ENCODE measurements around the gene TRAF7.

The TRAF7 gene

DNA sequence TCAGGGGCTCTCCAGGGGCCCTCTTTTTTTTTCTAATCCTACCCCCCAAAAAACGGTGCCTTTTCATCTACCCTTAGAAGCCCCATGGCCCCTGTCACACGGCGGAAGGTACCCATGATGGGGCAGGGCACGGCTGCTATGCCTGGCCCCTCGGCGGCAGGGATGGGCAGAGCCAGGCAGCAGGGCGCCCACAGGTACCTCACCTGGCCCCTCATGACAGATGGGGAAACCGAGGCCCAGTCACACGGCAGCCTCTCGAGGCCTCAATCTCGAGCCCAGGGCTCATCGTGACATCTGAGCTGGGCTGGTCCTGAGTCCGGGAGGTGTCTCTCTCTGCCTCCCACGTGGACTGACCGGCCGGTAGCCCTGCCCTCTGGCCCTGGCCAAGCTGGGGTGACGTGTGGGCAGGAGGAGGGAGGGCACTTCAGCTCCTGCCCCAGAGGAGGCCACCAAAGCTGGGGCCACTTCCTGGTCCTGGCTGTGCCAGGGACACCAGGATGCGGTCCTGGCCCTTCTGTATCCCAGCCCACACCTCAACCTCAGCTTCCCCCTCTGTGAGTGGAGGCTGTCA lies 11.6 kb downstream of the TRAF7 start:
- DNase-seq, result no peak

DNA sequence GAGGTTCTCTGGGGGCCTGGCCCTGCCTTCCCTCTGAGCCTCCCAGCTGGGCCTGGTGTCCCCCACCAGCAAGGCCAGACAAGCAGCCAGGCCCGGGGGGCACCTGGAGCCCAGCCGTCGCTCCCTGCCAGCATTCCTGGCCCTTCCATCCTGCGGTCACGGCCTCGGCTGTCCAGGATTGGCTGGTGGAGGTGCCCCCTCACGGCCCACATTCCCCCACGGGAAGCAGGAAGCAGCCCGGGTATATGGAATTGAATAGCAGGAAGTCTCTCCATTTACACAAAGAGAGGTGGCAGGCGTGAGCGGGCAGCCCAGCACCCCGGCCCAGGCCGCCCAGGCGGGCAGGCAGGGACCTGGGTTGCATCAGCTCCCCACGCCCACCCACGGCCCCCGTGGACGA lies 14.5 kb downstream of the TRAF7 start:
- no peak for DNase-seq

DNA sequence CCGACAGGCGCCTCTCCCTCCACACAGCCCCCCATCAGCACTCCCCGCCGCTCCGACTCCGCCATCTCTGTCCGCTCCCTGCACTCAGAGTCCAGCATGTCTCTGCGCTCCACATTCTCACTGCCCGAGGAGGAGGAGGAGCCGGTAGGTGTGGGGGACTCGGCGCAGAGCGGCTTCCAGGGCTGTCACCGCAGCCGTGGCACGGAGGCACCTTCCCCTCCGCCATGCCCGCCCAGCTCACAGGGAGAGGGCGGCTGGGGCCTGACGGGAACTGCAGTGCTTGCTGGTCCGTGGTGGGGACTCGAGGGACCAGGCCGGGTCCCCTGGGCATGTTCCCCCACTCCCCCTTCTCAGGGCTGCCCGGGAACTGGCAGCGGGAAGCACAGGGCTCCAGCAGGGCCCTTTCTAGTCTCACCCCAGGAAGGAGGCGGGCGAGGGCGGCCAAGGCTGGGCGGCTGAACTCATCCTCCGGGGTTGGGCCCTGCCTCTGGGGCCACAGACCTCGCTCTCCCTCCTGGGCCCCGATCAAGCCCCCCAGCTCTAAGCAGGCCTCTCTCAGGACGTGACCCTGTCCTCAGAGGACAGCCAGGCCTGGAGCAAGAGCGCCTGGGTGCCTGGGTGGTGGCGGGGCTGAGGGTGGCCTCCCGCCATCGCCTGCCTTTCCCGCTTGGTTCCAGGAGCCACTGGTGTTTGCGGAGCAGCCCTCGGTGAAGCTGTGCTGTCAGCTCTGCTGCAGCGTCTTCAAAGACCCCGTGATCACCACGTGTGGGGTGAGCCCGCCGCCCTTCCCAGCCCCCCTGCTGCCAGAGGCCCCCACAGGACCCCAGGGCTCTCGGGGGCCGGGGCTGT lies 15.2 kb downstream of the TRAF7 start:
- DNase-seq, result no peak

DNA sequence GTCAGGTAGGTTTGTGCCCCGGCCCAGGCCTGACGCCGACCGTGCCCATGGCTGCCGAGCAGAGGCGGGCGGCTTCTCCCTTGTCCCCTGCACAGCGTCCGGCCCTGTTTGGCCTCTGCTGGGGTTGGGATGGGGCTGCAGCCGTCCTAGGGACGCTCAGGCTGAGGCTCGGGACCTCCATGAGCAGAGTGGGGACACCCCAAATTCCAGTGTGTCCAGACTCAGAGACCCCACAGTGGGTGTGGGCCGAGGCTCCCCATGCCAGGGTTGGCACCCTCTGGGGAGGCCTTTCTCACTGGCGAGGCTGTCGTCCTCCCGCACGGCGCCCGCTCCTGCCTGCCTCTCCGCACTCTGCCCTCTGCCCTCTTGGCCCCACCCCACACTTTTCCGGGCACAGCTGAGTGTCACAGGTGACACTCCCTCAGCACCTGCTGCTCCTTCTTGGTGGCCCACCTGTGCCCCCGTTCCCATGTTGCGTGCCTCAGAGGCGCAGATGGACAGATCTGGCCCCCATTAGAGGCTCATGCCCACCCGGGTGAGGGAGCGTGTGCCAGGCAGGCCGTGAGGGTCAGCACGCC lies 16.1 kb downstream of the TRAF7 start:
- no peak for DNase-seq

DNA sequence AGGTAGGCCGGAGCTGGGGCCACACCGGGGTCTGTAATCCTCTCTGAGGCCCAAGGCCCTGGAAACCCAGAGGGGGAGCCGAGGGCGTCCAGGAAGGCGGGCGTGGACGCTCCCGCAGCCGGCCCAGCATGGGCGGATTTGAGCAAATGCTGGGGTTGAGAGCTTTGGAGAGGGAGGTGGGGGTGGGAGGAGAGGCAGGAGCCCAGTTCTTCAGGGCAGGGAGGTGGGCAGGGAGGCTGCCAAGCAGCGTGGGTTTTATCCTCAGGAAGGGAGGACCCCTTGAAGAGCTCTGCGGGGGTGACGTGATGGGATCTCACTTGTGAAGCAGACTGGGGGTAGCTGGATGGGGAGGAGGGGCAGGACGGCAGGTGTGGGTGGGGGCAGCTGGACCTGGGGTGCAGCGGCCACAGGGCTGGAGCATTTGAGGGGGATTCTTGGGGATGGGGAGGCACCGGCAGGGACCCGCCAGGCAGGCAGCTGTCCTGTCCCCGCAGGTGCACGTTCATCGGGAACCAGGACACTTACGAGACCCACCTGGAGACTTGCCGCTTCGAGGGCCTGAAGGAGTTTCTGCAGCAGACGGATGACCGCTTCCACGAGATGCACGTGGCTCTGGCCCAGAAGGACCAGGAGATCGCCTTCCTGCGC lies 17.2 kb downstream of the TRAF7 start:
- no peak for DNase-seq

DNA sequence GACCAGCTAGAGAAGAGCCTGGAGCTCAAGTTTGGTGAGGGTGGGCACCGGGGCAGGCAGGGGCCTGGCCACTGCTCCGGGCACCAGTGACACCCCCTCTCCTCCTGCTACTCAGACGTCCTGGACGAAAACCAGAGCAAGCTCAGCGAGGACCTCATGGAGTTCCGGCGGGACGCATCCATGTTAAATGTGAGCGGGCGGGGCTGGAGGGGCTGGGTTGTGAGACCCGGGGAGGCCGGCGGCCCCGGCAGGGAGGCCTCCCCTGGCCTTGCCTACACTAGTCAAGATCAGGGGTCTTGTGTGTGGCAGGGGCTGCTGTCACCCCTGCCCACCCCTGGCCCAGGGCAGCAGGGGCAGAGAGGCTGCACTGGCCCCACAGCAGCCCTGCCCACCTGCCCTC lies 17.8 kb downstream of the TRAF7 start:
- DNase-seq, result no peak

DNA sequence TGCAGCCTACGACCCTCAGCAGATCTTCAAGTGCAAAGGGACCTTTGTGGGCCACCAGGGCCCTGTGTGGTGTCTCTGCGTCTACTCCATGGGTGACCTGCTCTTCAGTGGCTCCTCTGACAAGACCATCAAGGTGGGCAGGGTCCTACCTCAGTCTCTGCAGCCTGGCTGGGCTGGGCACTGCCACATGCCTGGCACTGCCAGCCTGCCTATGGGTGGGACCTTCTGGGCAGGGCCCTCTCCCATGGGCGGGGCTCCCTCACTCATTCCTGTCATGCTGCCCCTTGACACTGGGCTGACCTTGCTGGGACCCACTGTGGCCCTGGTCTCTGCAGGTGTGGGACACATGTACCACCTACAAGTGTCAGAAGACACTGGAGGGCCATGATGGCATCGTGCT lies 18.3 kb downstream of the TRAF7 start:
- DNase-seq, result no peak

DNA sequence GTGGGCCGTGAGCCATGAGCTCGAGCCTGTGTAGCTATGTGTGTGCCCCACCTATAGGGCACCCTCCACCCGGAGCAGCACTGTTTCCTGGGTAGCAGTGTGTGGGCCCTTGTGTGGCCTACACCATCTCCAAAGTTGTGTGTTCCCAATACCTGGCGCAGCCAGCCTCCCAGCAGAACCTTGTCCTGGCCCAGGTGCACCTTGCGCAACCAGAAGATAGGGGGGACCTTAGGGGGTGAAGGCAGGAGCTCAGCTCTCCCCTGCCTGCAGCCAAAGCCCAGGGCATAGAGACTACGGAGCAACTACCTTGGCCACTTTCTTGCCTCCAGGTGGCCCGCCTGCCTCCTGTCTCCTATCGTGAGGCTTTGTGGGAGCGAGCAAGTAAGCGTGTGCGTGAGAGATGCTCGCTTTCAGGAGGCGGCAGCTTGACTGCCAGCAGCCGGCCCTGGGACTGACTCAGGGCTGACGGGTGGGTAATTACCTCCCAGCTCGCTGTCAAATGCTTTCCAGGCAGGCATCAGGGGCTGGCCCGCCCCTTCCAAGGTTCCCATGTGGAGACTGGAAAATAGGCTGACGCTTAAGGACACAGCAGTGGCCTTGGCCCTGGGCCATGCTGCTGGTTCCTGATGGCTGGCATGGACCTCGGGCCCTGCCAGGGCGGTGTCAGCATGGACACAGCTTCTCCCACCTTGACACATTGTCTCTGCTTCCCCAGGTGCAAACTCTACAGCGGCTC lies 19.0 kb downstream of the TRAF7 start:
- no peak for DNase-seq

DNA sequence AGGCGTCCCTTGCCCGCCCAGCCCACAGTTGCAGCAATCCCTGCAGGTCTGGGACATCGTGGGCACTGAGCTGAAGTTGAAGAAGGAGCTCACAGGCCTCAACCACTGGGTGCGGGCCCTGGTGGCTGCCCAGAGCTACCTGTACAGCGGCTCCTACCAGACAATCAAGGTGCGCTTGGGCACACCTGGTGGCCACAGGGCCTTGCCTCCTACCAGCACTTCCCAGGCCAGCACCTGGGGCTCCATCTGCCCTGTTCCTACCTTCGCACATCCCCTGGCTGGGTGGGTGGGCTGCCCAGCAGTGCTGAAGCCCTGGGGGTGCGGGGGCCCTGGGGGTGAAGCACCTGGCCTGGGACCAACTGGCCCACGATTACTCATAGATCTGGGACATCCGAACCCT lies 19.9 kb downstream of the TRAF7 start:
- DNase-seq, result no peak

DNA sequence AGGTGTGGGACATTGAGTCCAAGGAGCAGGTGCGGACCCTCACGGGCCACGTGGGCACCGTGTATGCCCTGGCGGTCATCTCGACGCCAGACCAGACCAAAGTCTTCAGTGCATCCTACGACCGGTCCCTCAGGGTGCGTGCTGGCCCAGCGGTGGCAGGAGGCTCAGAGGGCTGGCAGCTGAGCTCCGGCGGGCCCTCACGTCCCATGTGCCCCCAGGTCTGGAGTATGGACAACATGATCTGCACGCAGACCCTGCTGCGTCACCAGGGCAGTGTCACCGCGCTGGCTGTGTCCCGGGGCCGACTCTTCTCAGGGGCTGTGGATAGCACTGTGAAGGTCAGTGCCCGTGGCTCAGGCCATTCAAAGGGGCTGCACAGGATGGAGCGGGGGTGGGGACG lies 20.5 kb downstream of the TRAF7 start:
- no peak for DNase-seq

DNA sequence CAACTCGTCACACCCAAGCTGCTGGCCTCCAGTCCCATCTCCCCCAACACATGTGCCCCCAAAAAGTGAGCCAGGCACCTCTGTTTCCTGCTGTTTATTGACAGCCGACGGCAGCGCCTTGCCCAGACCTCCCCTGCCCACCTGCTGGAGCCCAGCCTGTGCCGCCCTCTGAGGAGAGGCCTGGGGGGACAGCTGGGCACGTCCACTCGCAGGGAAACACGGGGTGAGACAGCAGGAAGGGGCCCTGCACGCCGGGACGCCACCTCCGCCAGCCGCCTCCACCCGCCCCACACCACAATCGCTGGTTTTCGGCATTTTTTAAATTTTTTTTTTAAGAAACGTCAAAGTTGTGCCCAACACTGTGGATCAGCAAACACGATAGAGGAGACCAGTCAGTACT lies 21.5 kb downstream of the TRAF7 start:
- DNase-seq, result no peak

DNA sequence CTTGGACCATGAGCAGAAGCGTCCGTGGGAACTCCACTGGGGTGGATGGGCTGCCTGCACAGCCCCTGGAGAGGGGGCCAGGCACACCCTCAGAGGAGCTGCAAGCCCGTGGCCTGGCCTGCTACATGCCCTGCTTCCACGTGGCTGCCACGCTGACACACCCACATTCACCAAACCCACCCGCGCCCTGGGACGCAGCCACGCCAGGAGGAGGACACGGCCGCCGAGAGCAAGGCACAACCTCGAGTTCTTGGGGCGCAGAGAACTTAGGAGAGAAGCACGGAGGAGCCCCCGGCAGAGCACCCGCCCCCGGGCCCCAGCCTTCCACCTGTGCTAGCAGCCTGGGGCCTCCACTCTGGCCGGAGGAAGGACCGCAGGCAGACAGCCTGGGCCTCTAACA lies 22.0 kb downstream of the TRAF7 start:
- DNase-seq, result no peak

DNA sequence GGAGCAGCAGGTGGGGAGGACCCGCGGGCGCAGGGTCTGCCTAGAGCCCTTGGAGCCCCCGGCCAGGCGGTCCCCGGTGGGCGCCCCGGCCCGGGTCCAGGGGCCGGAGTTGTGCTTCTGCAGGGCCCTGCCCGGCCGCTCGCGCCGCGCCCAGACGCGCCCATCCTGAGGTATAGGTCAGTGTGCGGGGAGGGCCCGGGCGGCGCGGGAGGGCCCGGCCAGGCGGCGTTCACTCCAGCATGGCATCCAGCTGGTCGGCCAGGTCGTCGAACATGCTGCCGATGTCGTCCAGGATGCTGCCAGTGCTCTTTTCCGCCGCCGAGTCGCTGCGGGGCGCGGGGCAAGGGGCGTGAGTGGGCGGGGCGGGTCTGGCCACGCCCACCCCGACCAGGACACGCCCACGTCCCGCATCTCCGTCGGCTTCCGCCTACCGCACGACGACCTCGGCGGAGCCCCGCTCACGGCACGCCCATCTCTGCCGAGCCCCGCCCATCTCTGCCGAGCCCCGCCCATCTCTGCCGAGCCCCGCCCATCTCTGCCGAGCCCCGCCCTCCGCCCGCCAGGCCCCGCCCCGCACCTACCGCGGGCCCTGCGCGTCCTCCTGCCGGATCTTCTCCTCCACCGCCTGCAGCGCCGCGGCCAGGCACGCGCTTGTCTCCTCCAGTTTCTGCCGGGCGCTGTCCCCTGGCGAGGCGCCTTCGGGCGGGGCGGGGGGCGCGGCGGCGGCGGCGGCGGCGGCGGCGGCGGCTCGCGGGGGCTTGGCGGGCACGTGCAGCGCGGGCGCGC lies 22.9 kb downstream of the TRAF7 start:
- DNase-seq, result no peak

DNA sequence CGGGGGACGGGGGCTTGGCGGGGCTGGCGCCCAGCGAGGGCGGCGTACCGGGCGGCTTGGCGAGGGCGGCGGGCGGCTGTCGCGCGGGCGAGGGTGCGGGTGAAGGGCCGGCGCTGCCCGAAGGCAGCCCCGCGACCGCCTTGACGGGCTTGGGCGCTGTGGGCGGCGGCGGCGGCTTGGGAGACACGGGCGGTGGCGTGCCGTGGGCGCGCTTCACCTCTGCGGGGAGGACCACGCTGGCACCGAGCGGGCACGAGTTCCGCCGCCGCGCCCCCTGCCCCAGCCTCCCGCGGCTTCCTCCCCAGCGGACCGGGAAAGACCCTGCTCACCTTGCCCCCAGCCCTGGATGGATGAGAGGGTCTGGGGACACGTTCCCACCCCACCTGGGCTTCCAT lies 23.5 kb downstream of the TRAF7 start:
- no peak for DNase-seq

DNA sequence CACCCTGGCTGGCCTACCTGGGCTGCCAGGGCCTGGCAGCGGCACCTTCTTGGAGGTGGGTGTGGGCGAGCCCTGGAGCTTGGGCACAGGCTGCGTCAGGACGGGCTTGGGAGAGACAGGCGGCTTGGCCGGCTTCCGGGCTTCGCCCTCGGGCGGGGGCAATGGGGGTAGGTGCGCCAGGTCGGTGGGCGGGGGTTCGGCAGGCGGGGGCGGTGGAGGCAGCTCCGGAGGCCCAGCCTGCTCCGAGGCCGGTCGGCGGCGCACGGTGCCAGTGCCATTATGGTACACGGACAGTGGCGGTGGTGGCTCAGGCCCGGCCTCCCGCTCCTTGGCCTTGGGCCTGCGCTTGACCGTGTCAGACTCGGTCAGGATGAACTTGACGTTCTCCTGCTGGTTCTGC lies 24.0 kb downstream of the TRAF7 start:
- no peak for DNase-seq

DNA sequence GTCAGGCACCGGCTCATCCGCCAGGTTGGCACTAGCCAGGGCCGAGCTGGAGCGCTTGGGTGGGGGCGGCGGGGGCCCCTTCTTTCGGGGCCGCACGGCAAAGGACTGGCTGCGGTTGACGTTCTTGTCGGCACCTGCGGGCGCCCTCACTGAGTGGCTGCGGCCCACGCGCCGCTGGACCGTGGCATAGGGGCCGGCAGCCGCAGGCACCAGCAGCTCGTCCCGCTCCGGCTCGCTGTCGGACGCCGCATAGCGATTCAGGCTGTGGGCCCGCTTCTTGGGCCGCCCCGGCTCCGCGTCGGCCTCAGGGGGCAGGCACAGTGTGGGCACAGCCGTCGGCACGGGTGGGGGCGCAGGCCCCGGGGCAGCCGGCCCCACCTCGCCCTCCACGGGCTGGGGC lies 24.9 kb downstream of the TRAF7 start:
- DNase-seq, result no peak

DNA sequence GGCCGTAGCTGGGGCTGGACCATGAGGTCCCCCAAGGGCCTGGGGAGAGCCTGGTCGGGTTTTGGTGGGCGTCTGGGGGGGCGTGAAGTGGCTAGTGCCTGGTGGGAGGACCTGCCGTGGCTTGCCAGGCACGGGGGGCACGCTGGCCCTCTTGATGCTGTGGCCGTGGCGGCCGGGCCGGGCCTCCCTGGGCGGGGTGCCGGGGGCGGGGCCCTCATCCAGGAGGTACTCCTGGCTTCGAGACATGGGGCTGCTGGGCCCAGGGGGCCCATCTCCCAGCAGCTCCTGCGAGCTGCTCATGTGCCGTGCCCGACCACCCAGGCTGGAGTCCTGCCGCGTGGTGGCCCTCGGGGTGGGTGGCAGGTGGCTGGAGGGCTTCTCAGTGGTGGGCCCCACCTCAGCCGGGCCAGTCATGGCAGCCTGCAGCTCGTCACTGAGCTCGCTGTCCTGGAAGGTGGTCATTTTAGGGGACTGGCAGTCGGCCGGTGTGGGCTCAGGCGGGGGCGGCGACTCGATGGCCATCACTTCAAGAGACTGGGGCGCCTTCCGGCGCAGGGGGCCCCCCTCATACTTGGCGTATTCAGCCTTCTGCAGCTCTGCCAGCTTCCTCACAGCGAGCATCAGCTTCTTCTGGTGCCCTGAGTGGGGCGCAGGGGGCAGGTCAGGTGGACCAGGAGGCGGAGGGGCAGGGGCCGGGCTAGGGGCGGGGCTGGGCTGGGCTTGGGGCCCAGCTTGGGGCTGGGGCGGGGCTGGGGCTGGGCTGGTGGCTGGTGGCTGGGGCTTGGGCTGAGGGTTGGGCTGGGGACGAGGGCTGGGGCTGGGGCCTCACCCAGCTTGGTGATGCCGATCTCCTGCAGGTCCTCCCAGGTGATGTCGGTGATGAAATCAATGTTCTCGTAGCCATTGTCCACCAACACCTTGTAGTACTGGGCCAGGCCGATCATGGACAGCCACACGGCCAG lies 25.7 kb downstream of the TRAF7 start:
- DNase-seq, result no peak

DNA sequence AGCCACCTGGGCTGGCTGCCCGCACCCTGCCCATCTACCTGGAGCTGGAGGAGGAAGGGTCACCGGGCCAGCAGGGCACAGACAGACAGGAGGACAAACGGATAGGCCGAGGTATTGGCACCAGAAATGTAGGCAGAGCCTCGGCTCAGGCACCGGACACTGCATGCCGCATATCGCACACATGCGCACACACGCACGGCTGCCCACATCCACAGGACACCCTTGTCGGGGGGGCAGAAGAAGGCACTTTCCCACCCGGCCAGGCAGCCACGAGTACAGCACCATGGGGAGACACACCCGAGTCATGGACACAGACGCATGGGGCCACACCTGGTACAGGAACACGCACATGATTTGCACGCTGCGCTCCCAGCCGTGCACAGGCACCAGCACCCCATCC lies 26.4 kb downstream of the TRAF7 start:
- DNase-seq, result no peak

DNA sequence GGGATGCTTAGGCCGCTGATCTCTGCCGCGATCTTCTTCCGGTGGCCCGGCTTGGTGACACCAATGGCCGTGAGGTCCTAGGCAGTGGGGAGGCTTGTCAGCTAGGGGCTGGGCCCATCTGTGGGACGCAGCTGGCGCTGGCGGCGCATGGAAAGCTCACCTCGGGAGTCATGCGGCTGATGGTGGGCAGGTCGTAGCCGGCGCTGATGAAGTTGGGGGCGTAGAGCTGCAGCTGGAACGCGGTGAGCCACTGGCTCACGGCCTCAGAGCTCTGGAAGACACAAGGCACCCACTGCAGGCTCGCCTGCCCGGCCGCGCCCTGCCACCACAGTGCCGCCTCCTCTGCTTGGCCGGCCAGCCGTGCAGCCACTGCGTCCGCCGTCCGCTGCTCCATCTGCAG lies 28.1 kb downstream of the TRAF7 start:
- DNase-seq, result no peak

DNA sequence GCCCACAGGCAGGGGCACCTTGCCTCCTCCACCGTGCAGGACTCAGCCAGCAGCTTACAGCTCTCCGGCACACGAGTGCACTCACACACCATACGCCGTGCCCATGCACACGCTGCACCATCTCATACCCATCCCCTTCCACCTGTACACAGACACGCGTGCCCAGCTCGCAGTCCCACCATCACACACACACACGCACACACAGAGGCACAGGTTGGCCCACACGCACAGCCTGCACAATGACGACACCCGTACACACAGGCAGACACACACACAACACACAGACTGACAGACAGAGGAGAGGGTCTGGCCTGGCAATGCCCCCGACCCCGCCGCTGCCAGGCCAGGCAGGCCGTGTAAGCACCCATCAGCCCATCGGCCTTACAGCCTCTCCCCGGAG lies 28.8 kb downstream of the TRAF7 start:
- no peak for DNase-seq

DNA sequence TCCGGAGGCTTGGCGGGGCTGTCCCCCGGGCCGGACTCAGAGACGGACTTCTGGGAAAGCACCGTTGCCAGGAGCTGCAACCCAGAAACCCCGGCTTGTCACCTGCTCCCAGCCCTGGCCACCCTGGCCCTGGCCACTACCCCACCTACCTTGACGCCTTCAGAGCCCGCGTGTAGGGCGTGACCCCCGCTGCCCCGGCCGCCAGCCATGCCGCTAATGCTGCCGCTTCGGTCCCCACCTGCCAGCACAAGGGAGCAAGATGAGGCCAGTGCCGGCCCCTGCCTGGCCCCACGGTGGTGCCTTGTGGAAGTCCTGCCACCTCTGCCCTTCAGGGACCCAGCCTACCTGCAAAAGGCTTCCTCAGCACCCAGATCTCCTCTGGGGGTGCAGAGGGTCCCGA lies 29.4 kb downstream of the TRAF7 start:
- DNase-seq, result no peak

Data from hippocampal formation (tissue), 2 donors.